Right lobe of liver (tissue), 6 donors: ENCODE measurements around the gene KDM1B. TPM values are rescaled to one million over a fixed set of nuclear protein-coding genes. Genes with fewer than 3 reads are reported as not detected.

Source experiments
- ATAC-seq, 4 donors: fragments of 200-7000 bp; cut with Tn5 transposase; one replicate each; pipeline ENCODE4 v1.9.1; 2020; ENCODE audit warnings: mild to moderate bottlenecking in 4 of 4, moderate library complexity in 4 of 4
- DNase-seq, 3 donors: peaks; one replicate each; pipeline ENCODE4 v3.0.0-alpha.2; 2020
- H3K27ac ChIP-seq, 3 donors: fragments of 200-600 bp; one replicate each; pipeline ENCODE4 v1.8.0; 2022
- H3K27me3 ChIP-seq, 2 donors: fragments of 200-600 bp; one replicate each; pipeline ENCODE4 v1.8.0; 2022
- H3K36me3 ChIP-seq, 4 donors: fragments of 200-600 bp; sonication (generic) in 1 of 4; one replicate each; pipeline versions ENCODE4 v1.5.1 to v1.8.0; 2017 to 2022; ENCODE audit warnings: control low read depth in 1 of 4
- H3K4me1 ChIP-seq, 4 donors: fragments of 200-600 bp; sonication (generic) in 1 of 4; one replicate each; pipeline versions ENCODE4 v1.5.1 to v1.8.0; 2017 to 2022; ENCODE audit warnings: control low read depth in 1 of 4
- H3K4me3 ChIP-seq, 3 donors: fragments of 200-600 bp; one replicate each; pipeline ENCODE4 v1.8.0; 2022
- H3K9me3 ChIP-seq, 4 donors: fragments of 200-600 bp; sonication (generic) in 1 of 4; one replicate each; pipeline versions ENCODE4 v1.5.1 to v1.8.0; 2017 to 2022; ENCODE audit warnings: control low read depth in 1 of 4
- POLR2A ChIP-seq: fragments of 450-650 bp; IDR thresholded peaks from one replicate; pipeline ENCODE4 v1.6.1; 2017; ENCODE audit warnings: antibody characterized with exemption, mild to moderate bottlenecking
- WGBS: methylation state at CpG from one replicate; pipeline ENCODE4 v1.1.6; 2018; ENCODE audit warnings: low coverage, low lambda C conversion rate; ENCODE audit not compliant: insufficient coverage; ENCODE audit errors: missing lambda C conversion rate; 5-methylcytosine and 5-hydroxymethylcytosine counted together
- intact Hi-C, 2 donors: fragments of 100-400 bp; cut with DNase I; formaldehyde crosslinking; loops; one replicate each; pipeline versions ENCODE4 v1.11.2 to v1.14.1; 2022
- total RNA-seq, 6 experiments: library from RNA; depleted of rRNA in 2 of 6; stranded (reverse); fragments of >200 nt in 2 of 6; fragmentation: NEBNext Ultra II Directional in 3 of 6; extraction: Animal tissue kit (Norgen Biotek cat#: 25700) in 3 of 6; gene quantifications; one replicate each; pipeline versions ENCODE4 v1.1.0 to v1.2.4, GENCODE V29; 2016 to 2023
- TF ChIP-seq, protein P1 (sequence below), 4 donors: fragments of 200-600 bp in 3 of 4; fragments of 450-650 bp in 1 of 4; IDR thresholded peaks; one replicate each; pipeline versions ENCODE4 v1.5.1 to v1.8.0; 2016 to 2022; ENCODE audit warnings: antibody characterized with exemption in 4 of 4, mild to moderate bottlenecking in 2 of 4
- donor health status: DM: no; HTN: yes; CAD: no.
- donor health status: DM: no; HTN: no; CAD: no.
- donor health status: DM: no; HTN: no; CAD: no.
- donor health status: DM: no; HTN: yes; CAD: no.
- donor health status: DM: no; HTN: yes; CAD: no.

The KDM1B gene
- total RNA-seq, 6 experiments from 2014 or later, result 5.0 to 12.1 (median 9.3) TPM

DNA sequence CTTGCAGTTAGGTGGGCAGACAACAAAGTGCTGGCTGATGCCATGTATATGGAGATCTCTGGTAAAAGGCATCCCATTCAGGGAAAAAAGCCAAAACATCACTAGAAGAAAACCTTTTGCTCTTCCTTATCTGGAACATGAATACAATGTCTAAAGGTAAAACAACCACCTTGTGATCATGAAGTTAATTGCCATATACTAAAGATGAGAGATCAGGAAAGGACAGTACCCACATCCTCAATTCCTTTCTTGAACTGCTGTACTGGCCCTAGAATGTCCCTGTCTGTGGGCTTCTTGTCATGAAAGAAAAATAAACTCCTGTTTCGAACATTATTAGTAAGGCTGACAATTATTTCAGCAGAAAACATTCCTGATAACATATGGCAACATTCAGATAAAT is 89.9 kb downstream of the KDM1B start:
- peaks cover 0 to 27% (median 0%) of the 10 kb centered on the region in 4 donors for H3K36me3 ChIP-seq
- no peak for TF ChIP-seq POLR2A
- TF ChIP-seq, protein P1, sequence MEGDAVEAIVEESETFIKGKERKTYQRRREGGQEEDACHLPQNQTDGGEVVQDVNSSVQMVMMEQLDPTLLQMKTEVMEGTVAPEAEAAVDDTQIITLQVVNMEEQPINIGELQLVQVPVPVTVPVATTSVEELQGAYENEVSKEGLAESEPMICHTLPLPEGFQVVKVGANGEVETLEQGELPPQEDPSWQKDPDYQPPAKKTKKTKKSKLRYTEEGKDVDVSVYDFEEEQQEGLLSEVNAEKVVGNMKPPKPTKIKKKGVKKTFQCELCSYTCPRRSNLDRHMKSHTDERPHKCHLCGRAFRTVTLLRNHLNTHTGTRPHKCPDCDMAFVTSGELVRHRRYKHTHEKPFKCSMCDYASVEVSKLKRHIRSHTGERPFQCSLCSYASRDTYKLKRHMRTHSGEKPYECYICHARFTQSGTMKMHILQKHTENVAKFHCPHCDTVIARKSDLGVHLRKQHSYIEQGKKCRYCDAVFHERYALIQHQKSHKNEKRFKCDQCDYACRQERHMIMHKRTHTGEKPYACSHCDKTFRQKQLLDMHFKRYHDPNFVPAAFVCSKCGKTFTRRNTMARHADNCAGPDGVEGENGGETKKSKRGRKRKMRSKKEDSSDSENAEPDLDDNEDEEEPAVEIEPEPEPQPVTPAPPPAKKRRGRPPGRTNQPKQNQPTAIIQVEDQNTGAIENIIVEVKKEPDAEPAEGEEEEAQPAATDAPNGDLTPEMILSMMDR (IDR thresholded peaks at IDR 0.05), result no peak

GRCh38 chr6:18245642-18246041 is 90.4 kb downstream of the KDM1B start:
- TF ChIP-seq POLR2A, result no peak
- TF ChIP-seq, protein P1 (IDR thresholded peaks at IDR 0.05), result no peak
- ATAC-seq (no peak), DNase-seq (no peak)
- no peaks in the 10 kb centered on the region for H3K4me1 ChIP-seq
- H3K27me3 ChIP-seq, result no peaks in the 10 kb centered on the region
- H3K4me3 ChIP-seq, result no peak overlapping the region
- no peaks in the 10 kb centered on the region for H3K9me3 ChIP-seq
- intact Hi-C loops, result no loop called here
- H3K36me3 ChIP-seq, result peaks cover 0 to 27% (median 0%) of the 10 kb centered on the region in 4 donors
- WGBS, result 78% methylated on average over 7 of the region's 7 CpGs
- no peak overlapping the region for H3K27ac ChIP-seq

More for the DNA sequence above, 89.9 kb downstream of the KDM1B start:
- Histone ChIP-seq H3K27me3 (no peaks in the 10 kb centered on the region), H3K4me3 (no peak overlapping the region), H3K9me3 (no peaks in the 10 kb centered on the region), H3K27ac (no peak overlapping the region), H3K4me1 (no peaks in the 10 kb centered on the region)
- ATAC-seq, result no peak
- WGBS, result 100% methylated on average over 1 of the region's 1 CpG
- no peak for DNase-seq
- intact Hi-C loops, result no loop called here

DNA sequence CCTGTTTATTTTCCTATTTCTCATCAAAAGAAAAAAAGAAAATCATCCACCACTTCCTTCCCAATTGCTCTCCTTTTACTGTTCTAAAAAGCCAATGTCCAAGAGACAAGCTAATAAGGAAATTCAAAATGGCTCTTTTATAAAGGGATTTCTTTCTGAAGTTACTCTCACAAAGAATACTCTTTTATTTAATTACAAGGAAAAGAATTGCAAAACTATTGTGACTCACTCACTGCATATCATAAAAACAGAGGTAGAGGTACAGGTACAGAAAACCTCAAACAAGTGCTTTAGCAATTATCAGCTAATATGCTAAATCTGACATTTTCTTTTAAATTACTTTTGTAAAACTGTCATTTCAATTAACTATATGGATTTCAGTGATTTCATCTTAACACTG is 91.0 kb downstream of the KDM1B start:
- DNase-seq, result no peak
- intact Hi-C loops, result no loop called here

GRCh38 chr6:18247002-18247401 is 91.8 kb downstream of the KDM1B start:
- Histone ChIP-seq H3K4me1 (no peaks in the 10 kb centered on the region), H3K36me3 (peaks cover 0 to 27% (median 1%) of the 10 kb centered on the region in 4 donors), H3K27me3 (no peaks in the 10 kb centered on the region), H3K27ac (no peak overlapping the region), H3K4me3 (no peak overlapping the region), H3K9me3 (no peaks in the 10 kb centered on the region)
- intact Hi-C loops, result no loop called here
- DNase-seq (no peak), ATAC-seq (no peak)
- TF ChIP-seq, protein P1 (IDR thresholded peaks at IDR 0.05), result no peak
- no peak for TF ChIP-seq POLR2A

More for the DNA sequence above, 91.0 kb downstream of the KDM1B start:
- H3K4me3 ChIP-seq, result no peak overlapping the region
- H3K27me3 ChIP-seq, result no peaks in the 10 kb centered on the region
- TF ChIP-seq, protein P1 (IDR thresholded peaks at IDR 0.05), result no peak
- no peak for TF ChIP-seq POLR2A
- peaks cover 0 to 27% (median under 1%) of the 10 kb centered on the region in 4 donors for H3K36me3 ChIP-seq
- no peak for ATAC-seq
- H3K9me3 ChIP-seq, result no peaks in the 10 kb centered on the region
- H3K4me1 ChIP-seq, result no peaks in the 10 kb centered on the region
- no peak overlapping the region for H3K27ac ChIP-seq

GRCh38 chr6:18248698-18249097 is 93.5 kb downstream of the KDM1B start:
- no peaks in the 10 kb centered on the region for H3K9me3 ChIP-seq
- DNase-seq (no peak), ATAC-seq (no peak)
- 70% methylated on average over 2 of the region's 2 CpGs for WGBS
- no peaks in the 10 kb centered on the region for H3K27me3 ChIP-seq
- H3K4me1 ChIP-seq, result no peaks in the 10 kb centered on the region
- H3K27ac ChIP-seq, result no peak overlapping the region
- H3K36me3 ChIP-seq, result peaks cover 0 to 17% (median 2%) of the 10 kb centered on the region in 4 donors
- intact Hi-C loops, result no loop called here
- no peak overlapping the region for H3K4me3 ChIP-seq
- TF ChIP-seq POLR2A, result no peak
- TF ChIP-seq, protein P1 (IDR thresholded peaks at IDR 0.05), result no peak
